HK-2 (cell line): Measurements from ENCODE around the gene WDR5.

Experiments used
- DNase-seq: peaks from one replicate; pipeline ENCODE4 v3.0.0-alpha.2; 2018; ENCODE audit not compliant: unreplicated experiment

WDR5 gene

DNA sequence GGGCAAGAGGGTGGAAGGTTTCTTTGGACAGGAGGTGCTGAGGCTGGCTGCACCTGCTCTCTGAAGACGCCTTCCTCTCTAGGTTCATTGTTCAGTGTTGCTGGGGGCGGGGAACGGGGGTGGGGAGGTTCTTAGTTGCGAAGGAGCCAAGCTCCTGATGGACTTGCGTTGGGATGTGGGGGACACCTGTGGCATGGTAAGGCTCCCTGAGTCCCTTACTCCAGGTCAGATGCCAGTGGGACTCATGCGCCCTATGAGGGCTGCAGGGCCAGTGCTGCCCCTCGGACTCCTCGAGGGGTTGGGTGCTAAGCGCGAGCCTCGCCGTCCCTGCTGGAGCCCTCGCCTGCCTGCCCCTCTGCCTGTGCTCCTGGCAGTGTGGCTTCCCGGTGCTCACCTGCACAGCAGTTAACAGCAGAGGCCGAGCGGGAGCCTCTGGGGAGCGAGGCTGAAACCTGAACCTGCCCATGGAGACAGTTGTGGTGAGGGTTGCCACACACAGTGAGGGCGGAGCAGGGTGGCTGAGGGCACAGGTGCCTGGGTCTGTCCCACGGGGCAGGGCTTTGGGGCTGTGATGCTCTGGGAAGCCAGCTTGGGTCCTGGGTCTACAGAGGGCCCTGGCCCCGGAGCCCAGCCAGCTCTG, 23.0 kb downstream of the WDR5 start:
- no peak for DNase-seq

DNA sequence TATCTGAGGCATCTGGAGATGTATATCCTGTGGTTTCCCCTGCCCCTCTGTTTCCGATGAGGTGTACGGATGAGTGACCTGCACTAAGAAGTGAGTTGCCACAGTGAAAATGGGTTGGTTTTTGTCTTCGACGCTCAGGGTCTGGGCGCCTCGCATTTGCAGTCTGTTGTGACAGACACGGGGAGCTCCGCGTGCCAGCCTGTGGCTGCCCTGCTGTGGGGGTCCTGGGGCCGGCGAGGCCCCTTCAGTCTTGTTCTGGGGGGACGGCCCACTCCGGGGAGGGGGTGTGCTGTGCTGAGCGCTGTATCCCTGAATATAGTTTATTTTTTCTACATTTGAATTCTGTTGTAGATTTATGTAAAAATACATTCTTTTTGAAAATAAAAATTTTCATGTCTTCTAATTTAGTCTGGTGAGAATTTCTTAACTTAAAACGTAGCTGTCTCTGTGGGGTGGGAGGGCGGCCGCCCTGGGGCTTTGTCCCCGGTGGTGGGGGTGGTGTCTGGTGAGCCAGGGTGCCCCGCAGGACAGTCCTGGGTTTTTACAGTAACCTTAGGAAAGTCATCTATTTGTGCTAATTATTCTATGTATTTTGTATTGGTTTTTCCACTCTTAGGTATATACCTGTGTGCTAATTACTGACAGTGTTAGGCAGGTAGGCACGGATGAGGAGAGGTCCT, 23.8 kb downstream of the WDR5 start:
- DNase-seq, result no peak

DNA sequence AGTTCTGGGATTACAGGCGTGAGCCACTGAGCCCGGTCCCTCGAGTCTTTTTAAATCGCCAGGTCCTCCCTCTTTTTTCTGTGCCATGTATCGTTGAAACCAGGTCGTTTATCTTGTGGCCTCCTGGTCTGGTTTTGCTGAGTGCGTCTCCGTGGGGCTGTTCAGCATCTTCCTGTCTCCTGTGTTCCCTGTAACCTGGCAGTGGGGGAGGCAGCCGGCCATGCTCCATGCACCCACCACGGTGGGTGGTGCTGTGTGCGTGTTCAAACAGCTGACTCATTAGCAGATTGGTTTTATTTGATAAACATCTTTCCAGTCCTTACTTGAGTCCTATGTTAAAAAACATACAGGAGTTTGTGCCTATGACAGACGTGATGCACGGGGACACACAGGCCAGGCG, 25.8 kb downstream of the WDR5 start:
- no peak for DNase-seq

DNA sequence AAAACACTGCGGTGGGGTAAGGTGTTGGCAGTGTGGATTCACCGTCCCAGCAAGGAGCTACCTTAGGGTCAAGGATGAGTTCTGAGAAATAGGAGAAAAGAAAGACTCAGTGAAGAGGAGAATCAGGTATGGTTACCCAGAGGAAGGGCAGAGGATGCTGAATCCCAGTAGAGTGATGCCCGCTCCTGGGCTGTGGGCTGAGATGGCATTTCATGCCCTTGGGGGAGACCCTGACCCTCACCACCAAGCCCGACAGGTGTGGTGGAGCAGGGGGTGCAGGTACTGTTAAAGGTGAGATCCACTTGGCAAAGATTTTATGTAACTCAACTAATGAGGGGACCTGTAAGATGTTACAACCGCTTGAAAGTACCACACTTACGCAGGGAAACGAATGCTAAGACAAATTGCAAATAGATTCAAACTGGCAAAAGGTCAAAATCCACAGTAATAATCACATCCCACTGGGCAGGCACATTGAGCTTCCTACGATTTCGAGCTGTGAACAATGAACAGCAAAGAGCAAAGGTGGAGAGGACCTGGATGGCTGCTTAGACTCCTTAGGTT, 26.4 kb downstream of the WDR5 start:
- DNase-seq, result no peak

DNA sequence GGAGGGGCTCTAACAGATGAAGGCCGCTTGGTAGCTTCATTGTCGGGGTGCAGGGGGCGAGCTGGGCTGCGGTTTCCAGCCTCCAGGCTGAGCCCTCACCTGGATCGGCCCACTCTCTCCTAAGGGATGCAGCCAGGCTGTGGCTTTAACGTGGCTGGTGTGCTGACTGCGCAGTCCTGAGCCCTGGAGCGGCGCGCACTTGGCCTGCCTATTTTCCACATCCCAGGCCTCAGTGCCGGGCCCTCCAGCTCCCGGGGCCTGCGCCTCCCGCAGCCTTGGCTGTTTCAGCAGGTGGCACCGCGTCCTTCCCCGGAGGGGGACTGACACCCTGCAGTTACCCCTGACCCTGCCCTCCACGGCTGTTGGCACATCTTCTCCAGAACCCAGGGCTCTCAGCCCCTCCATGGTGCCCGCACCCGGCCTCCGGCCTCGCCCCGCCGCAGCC, 27.1 kb downstream of the WDR5 start:
- DNase-seq, result no peak

DNA sequence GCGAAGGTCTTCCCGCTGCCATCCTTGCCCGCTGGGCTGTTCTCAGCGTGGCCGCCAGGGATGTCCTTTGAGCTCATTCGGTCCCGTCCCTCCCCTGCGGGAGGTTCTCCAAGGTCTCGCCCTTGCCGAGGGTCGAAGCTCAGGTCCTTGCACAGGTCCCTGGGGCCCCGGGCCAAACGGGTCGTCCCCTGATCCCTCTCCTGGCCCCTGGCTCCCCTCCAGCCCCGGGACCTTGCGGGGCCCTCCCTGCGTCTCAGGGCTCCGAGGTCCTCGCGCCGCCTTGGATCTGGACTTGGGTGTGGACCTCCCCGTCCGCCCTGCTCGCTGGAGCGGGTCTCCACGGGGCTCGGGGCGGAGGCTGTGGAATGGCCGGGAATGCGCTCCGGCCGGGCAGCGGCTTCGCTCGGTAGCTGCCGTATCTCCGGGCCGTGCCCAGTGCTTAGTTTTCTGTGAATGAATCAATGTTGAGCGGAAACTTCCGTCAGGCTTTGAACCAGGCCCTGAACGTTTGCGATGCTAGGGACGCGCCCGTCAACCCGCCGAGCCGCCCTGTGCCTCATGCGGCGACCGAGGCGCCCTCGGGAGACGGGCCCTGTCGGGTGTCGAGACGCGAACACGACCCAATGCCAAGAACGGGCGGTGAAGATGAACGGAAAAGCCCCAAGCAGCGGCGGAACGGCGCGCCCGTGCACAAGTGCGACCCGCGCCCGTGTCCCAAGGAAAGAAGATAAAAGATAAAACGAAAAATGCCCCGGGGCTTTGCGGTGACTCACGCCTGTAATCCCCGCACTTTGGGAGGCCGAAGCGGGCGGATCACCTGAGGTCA, 27.7 kb downstream of the WDR5 start:
- DNase-seq, result peak; percentile 76

DNA sequence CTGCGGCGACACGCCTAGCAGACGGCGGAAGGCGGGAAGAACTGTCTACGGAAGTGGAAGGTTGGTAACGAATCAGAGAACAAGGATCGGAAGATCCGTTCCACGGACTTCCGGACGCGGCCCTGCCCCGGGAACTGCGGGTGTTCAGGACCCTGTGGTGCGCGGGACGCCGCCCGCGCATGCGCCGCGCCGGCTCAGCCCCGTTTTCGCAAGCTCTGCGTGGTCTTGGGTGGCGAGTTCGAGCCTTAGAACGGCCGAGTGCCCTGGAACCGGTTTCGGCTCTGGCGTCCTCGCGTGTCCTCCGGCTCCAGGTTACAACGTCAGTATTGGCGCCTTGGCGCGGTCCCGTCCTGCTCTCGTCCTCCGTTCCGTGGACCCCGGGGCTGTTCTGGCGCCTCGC, 29.0 kb downstream of the WDR5 start:
- no peak for DNase-seq

DNA sequence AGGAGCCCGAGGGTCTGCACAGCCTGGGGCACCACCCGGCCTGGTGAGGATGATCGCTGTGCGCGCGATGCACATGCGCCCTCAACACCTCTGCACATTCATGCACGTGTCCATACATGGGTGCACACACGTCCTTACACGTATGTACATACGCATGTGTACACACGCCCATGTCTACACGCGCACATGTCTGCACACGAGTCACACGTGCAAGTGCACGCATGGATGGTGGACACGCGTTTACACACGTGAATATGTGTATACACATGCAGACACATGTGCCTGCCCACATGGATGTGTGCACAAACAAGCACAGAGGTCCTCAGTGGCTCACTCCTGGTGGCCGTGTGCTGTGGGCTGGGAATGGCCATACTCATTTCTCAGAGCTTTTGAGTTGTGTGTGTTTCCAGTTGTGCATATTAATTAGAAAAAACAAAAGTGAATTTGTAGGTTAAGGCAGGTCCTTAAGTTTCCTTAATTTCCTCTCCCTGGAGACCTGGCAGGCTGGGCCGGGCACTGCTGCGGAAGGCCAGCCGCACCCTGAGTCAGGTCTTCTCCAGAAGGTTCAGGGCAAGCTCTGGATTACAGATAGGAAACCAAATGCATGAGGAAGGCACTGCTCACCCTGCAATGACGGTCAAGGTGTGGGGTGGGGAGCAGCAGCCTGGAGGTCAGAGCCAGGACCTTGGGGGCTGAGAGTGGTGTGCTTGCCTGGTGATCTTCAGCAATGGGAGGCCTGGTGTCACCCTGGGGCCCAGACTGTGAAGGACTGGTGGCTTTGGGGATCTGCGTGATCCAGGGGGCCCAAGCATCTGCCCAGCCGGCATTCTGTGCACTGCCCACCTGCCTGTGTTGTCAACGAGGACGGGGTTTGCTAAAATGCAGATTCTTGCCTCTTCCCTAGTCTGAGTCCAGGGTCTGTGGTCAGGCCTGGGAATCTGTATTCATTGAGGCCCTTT, 29.8 kb downstream of the WDR5 start:
- peak; percentile 31 for DNase-seq

DNA sequence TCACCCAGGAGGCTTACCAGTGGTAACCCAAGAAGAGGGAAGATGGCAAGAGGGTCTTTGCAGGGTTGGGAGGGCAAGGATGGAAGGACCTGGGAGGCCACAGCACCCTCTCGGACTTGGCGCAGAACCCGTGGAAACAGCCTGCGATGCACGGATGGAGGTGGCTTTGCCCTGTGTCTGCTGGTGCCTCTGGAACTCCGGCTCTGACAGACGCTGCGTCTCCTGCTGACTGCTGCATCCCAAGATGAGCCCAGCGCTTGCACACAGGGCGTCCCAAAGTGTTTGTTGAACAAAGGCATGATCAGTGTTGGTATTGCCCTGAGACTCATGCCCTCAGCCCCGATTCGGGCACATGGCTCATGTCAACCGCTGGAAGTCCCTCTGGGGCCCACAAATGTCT, 30.5 kb downstream of the WDR5 start:
- DNase-seq, result no peak

DNA sequence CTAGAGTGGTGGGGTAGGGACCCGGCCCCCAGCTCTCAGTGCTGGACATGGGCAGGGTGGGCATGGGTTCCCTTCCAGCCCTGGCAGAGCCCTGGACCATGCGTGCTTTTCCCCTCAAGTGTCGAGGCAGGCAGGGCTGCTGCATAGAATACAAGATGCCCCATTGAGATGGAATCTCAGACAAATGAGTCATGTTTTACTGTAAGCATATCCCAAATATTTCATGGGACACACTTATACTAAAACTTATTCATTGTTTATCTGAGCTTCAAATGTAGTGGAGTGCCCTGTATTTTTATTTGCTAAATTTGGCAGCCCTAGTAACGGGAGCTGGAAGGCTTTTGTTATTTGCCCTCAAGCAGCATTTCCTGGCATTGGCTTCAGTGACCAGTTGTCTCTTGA, 31.6 kb downstream of the WDR5 start:
- no peak for DNase-seq

DNA sequence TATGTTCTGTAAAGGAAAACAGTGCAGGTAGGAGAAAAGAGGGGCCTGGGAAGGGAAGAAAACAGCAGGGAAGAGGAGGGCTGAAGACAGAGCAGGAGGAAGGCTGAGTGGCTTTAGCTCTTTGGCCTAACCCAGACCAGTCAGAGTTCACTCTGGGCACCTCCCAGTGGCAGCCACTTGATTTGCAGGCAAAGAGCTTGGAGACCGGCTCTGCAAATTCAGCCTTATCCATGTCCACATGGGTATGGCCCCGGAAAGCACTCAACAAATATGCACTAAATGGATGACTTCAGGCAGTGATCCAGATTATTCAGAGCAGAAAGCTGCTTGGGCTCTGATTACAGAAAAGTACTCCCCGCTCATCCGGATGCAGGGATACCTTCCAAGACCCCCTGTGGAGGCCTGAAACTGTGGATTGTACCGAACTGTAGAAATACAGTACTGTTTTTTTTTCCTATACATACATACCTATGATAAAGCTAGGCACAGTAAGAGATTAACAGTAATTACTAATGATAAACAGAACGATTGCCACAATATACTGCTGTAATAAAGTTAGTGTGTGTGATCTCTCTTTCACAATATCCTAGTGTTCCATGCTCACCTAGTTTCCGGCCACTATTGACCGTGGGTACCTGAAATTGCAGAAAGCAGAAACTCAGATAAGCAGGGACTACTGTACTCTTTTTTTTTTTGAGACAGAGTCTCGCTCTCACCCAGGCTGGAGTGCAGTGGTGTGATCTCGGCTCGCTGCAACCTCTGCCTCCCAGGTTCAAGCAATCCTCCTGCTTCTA, 33.1 kb downstream of the WDR5 start:
- DNase-seq, result no peak

DNA sequence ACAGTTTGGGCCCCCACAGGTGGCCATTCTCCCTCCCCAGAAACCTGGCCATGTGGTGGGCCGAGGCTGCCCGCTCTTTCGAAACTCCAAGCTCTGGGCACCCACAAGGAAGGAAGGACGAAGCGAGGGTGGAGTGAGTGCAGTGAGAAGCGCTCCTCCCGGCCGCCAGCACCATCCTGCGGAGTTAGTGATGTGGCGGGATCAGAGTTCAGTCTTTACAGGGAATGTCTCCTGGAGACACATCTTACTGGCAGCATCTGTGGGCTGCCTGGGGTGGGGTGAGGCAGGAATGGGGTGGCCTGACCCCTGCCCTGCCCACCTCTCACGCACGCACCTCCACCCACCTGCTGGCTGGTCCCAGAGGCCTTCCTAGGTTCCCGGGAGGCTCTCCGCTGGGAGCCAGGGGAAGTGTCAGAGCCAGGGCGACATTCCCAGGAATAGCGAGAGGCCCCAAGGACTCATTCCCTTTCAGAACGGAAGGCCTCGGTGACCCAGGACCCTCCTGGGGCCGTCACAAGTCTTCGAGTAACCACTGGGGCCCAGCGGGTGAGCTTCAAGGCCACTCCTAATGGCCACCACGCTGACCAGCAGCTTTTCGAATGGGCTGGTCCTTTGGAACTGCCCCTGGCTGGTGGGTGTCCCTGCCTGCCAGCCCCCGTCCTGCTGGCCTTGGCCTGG, 34.0 kb downstream of the WDR5 start:
- no peak for DNase-seq

DNA sequence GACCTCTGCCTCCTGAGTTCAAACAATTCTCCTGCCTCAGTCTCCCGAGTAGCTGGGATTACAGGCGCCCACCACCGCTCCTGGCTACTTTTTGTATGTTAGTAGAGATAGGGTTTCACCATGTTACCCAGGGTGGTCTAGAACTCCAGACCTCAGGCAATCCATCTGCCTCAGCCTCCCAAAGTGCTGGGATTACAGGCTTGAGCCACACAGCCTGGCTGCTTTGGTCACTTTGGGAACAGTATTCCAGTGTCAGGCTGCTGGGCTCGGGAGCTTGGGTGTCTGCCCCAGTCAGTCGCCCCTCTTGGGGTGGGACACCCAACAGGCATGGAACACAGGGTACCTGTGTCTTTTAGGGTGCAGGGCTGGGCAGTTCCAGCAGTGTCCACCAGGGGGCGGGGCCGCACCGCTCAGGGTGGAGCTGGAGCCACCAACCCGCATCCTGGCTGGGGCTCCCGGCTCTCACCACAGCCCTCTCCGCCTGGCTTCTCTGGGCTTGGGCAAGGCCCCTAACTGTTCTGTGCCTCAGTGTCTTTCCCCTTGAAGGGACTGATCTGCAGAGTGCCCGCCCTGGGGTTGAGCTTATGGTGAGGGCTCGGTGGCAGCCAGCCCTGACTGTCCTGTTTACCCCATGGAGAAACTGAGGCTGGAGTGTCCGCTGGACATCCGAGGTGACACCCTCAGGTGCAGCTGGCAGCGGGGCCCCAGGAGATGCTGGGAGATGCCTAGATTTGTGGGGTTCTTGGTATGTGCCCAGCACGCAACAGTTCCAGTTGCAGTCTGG, 34.8 kb downstream of the WDR5 start:
- no peak for DNase-seq

DNA sequence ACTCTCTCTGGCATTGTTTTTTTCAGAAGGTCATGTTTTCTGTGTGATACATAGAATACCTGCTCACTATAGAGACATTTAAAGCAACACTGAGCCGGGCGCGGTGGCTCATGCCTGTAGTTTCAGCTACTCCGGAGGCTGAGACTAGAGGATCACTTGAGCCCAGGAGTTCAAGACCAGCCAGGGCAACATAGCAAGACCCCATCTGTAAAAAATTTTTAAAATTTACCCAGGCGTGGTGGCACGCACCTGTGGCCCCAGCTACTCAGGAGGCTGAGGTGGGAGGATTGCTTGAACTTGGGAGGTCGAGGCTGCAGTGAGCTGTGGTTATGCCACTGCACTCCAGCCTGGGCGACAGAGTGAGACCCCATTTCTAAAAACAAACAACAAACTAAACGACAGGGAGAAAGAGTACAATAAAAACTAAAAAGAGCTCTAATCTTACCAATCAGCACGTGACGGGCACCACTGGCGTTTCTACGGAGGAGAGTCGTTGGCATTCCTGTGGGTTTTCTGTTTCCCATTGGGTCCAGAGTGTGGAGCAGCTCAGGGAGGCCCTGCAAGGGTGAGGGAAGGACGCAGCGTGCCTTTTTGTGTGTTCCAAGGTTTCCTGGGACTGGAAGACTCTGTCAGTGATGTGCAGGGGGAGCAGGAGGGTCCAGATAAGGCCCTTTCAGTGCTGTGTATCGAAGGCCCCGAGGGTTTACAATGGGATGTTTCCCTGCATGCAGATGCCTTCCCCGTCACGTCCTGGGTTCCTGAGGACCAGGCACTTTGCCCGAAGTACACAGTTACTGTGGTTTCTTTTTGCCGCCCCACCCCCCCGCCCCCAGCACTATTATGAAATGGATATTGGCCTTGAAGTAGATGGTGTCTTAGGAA, 35.7 kb downstream of the WDR5 start:
- DNase-seq, result peak; percentile 49

DNA sequence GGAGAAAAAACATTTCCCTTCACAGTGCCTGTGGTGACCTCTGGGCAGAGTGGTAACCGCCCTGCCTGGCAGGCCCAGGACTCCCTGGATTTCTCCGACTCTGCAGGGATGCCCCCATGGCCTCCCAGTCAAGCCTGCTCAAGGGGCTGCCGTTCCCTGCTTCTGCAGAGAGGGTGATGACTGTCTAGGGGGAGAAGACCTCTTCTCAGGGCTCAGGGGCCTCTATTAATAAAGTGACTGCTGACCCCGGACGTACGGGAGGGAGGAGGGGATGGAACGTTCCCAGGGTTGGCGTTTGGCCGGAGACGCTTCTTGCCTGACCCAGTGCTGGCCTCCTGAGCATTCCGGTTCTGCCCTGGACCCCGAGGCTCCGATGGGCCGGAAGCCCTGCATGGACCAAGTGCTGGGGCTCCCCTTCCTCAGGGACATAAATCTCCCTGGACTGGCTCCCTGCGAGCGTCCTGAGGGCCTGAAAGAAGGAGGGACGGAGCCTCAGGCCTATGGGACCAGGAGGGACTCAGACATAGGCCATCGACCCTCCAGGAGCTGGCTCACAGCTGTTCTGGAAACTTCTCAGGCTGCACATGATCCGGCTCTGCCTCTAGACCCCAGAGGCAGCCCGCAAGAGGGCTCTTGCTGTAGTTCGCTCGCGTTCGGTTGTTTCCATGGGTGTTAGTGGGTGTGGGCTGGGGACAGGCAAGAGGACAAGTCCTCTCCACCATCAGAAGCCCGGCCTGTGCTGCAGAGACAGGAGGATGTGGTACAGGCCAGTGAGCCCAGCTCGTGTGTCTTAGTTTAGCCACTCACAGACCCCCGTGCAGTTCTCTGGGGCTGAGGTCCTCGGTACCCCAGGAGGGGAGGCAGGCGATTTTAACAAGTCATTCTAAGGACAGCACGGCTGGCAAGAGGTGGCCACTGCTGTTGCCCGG, 36.6 kb downstream of the WDR5 start:
- no peak for DNase-seq

DNA sequence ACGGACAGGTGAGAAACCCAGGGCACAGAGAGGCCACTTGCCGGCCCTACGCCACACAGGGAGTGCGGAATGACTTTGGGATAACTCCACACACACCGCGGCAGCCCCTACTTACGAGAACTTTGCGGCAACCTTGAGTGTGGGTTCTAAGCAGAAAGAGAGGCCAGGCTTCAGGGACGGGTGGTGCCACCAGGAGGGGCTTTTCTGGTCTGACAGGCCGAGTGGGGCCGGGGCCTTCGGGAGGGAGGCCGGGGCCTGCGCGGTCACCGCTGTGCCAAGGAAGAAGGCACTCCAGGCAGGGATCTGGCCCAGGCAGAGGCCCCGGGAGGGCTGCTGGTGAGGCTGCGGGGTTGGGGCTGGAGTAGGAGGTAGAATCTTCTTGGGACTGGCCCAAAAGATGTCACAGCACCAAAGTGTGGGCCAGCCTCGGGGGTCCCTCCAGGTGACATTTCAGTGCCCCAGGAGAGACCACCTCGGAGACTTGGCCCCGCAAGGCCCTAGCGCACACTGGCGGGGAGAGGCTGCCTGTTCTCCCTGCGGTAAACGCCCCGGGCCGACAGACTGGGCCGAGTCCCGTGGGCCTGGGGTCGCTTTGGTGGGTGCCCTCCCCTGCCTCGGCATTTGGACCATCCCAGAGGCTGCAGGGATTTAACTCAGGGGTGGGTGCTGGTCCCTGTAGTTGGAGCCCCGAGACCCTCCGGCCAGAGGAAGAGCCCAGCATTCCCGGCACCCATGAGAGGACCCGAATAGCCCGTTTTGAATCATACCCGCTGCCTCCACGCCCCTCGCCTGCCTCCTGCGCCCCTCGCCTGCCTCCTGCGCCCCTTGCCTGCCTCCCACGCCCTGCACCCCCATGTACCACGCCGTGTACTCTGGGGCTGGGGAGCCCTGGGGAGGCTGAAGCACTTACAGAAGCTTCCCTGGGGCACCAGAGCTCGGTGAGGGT, 37.5 kb downstream of the WDR5 start:
- DNase-seq, result no peak
